Mesendoderm (in vitro differentiated cells): ENCODE data around the gene PSD2.

Source experiments
- DNase-seq: peaks from one replicate; pipeline ENCODE4 v3.0.0; 2013
- H2AK5ac ChIP-seq: 2 replicates; pipeline ENCODE4 v1.6.1; 2013; ENCODE audit warnings: low read length, inconsistent platforms
- H2BK120ac ChIP-seq: 2 replicates; pipeline ENCODE4 v1.6.1; 2013; ENCODE audit warnings: low read depth, mild to moderate bottlenecking, low read length, moderate library complexity, mixed read lengths
- H2BK15ac ChIP-seq: replicated peaks from 2 replicates; pipeline ENCODE4 v1.6.1; 2013; ENCODE audit warnings: low read depth, mild to moderate bottlenecking, moderate library complexity
- H2BK5ac ChIP-seq: 2 replicates; pipeline ENCODE4 v1.6.1; 2013; ENCODE audit warnings: low read length, inconsistent platforms
- H3K18ac ChIP-seq: 2 replicates; pipeline ENCODE4 v1.6.1; 2013; ENCODE audit warnings: mild to moderate bottlenecking, low read length, mixed read lengths
- H3K23ac ChIP-seq: one replicate; pipeline ENCODE4 v1.6.1; 2013; ENCODE audit warnings: low read length
- H3K27ac ChIP-seq: 2 replicates; pipeline ENCODE4 v1.5.1; 2013; ENCODE audit warnings: low read depth, mild to moderate bottlenecking, inconsistent platforms, low read length, moderate library complexity
- H3K27me3 ChIP-seq: 2 replicates; pipeline ENCODE4 v1.6.1; 2013; ENCODE audit warnings: low read length, control low read depth, mild to moderate bottlenecking, inconsistent platforms; ENCODE audit not compliant: insufficient read depth, poor library complexity
- H3K36me3 ChIP-seq: 2 replicates; pipeline ENCODE4 v1.6.1; 2013; ENCODE audit warnings: low read length, inconsistent platforms; ENCODE audit not compliant: control insufficient read depth, insufficient read depth
- H3K4ac ChIP-seq: one replicate; pipeline ENCODE4 v1.6.1; 2013; ENCODE audit warnings: low read depth, mild to moderate bottlenecking, low read length, moderate library complexity
- H3K4me1 ChIP-seq: 2 replicates; pipeline ENCODE4 v1.6.1; 2013; ENCODE audit warnings: low read depth, low read length, inconsistent platforms; ENCODE audit not compliant: control insufficient read depth
- H3K4me2 ChIP-seq: 2 replicates; pipeline ENCODE4 v1.6.1; 2013; ENCODE audit warnings: low read length
- H3K4me3 ChIP-seq: 2 replicates; pipeline ENCODE4 v1.5.1; 2013; ENCODE audit warnings: mild to moderate bottlenecking, low read length
- H3K56ac ChIP-seq: one replicate; pipeline ENCODE4 v1.6.1; 2013; ENCODE audit warnings: low read length
- H3K79me1 ChIP-seq: 2 replicates; pipeline ENCODE4 v1.6.1; 2013; ENCODE audit warnings: low read length, inconsistent platforms
- H3K79me2 ChIP-seq: 2 replicates; pipeline ENCODE4 v1.6.1; 2013; ENCODE audit warnings: mild to moderate bottlenecking, low read length; ENCODE audit not compliant: control insufficient read depth, insufficient read depth
- H3K9ac ChIP-seq: 2 replicates; pipeline ENCODE4 v1.6.1; 2013; ENCODE audit warnings: low read length, inconsistent platforms
- H4K5ac ChIP-seq: one replicate; pipeline ENCODE4 v1.6.1; 2013; ENCODE audit warnings: low read length
- H4K8ac ChIP-seq: one replicate; pipeline ENCODE4 v1.6.1; 2013; ENCODE audit warnings: low read depth, mild to moderate bottlenecking, control low read depth, low read length, moderate library complexity
- WGBS: extraction: QIAGEN DNeasy Blood & Tissue Kit; methylation state at CpG from one replicate; pipeline ENCODE4 v1.1.7; 2013; ENCODE audit warnings: low lambda C conversion rate, missing lambda C conversion rate; ENCODE audit not compliant: insufficient coverage; ENCODE audit errors: extremely low coverage; 5-methylcytosine and 5-hydroxymethylcytosine counted together

PSD2 gene

DNA sequence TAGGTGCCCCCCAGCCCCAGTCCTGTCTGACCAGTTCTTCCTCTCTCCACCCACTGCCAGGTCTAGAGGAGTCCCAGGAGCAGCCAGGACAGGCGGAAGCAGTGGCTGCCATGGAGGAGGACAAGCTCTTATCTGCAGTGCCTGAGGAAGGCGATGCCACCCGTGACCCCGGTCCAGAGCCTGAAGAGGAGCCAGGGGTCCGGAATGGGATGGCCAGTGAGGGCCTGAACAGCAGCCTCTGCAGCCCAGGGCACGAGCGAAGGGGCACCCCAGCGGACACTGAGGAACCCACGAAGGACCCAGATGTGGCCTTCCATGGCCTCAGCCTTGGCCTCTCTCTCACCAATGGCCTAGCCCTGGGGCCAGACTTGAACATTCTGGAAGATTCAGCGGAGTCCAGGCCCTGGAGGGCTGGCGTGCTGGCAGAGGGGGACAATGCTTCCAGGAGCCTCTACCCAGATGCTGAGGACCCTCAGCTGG lies 13.8 kb downstream of the PSD2 start:
- H3K18ac ChIP-seq: no peak overlapping the region
- H3K79me2 ChIP-seq: no peaks in the 10 kb centered on the region
- WGBS: no CpG with 5 or more reads among the region's 11 CpGs
- no peaks in the 10 kb centered on the region for H3K4me1 ChIP-seq
- H2AK5ac ChIP-seq: no peak overlapping the region
- H2BK120ac ChIP-seq: no peak overlapping the region
- no peak overlapping the region for H4K5ac ChIP-seq
- no peak overlapping the region for H3K4me2 ChIP-seq
- H3K4ac ChIP-seq: no peak overlapping the region
- no peaks in the 10 kb centered on the region for H3K36me3 ChIP-seq
- H2BK5ac ChIP-seq: no peak overlapping the region
- no peak overlapping the region for H2BK15ac ChIP-seq
- no peak overlapping the region for H3K9ac ChIP-seq
- no peak overlapping the region for H3K27ac ChIP-seq
- H3K79me1 ChIP-seq: no peaks in the 10 kb centered on the region
- no peak for DNase-seq
- no peak overlapping the region for H3K4me3 ChIP-seq
- no peaks in the 10 kb centered on the region for H3K27me3 ChIP-seq
- H3K23ac ChIP-seq: no peak overlapping the region
- H4K8ac ChIP-seq: no peak overlapping the region
- no peak overlapping the region for H3K56ac ChIP-seq

GRCh38 chr5:139810341-139811273 lies 15.0 kb downstream of the PSD2 start:
- H3K4ac ChIP-seq: no peak overlapping the region

GRCh38 chr5:139811274-139811607 lies 15.6 kb downstream of the PSD2 start:
- Histone ChIP-seq H2BK15ac (no peak overlapping the region), H3K27me3 (no peaks in the 10 kb centered on the region), H3K23ac (no peak overlapping the region), H2AK5ac (no peak overlapping the region), H3K36me3 (no peaks in the 10 kb centered on the region), H4K8ac (no peak overlapping the region), H3K4me3 (no peak overlapping the region), H3K27ac (no peak overlapping the region), H3K4me1 (no peaks in the 10 kb centered on the region), H3K79me1 (no peaks in the 10 kb centered on the region), H2BK5ac (no peak overlapping the region), H3K56ac (no peak overlapping the region), H3K18ac (no peak overlapping the region), H3K9ac (no peak overlapping the region), H4K5ac (no peak overlapping the region), H3K4ac (no peak overlapping the region), H3K79me2 (no peaks in the 10 kb centered on the region), H3K4me2 (no peak overlapping the region), H2BK120ac (no peak overlapping the region)
- DNase-seq: no peak
- WGBS: no CpG with 5 or more reads among the region's 2 CpGs

More at GRCh38 chr5:139810341-139811273, 15.0 kb downstream of the PSD2 start:
- Histone ChIP-seq H2BK5ac (no peak overlapping the region), H3K36me3 (no peaks in the 10 kb centered on the region), H3K27me3 (no peaks in the 10 kb centered on the region), H3K79me2 (no peaks in the 10 kb centered on the region), H2BK15ac (no peak overlapping the region), H3K18ac (no peak overlapping the region), H4K5ac (no peak overlapping the region), H3K4me1 (no peaks in the 10 kb centered on the region), H3K4me2 (no peak overlapping the region), H3K79me1 (no peaks in the 10 kb centered on the region), H3K56ac (no peak overlapping the region), H3K9ac (no peak overlapping the region), H3K23ac (no peak overlapping the region), H2AK5ac (no peak overlapping the region), H3K27ac (no peak overlapping the region), H3K4me3 (no peak overlapping the region), H4K8ac (no peak overlapping the region), H2BK120ac (no peak overlapping the region)
- no CpG with 5 or more reads among the region's 8 CpGs for WGBS
- DNase-seq: no peak

DNA sequence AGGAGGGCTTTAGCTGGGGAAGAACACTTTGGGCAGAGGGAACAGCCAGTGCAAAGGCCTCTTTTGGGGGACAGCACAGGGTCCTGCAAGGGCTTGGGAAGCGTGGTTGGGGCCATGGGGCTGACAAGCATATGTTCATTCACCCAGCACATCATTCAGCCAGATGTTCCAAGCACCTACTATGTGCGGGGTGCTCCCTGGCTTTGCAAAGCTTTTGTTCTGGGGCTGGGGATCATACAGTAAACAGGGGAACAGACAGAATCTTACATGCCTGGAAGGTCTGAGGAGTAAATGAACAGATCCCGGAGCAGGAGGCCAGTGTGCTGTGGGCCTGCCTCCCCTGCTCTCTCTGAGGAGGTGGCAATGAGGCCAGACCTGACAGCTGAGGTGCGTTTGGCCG lies 16.7 kb downstream of the PSD2 start:
- WGBS: no CpG with 5 or more reads among the region's 5 CpGs
- Histone ChIP-seq H4K8ac (no peak overlapping the region), H3K79me2 (no peaks in the 10 kb centered on the region)

GRCh38 chr5:139812836-139813805 lies 17.5 kb downstream of the PSD2 start:
- Histone ChIP-seq H3K79me2 (no peaks in the 10 kb centered on the region), H3K36me3 (no peaks in the 10 kb centered on the region), H3K27me3 (no peaks in the 10 kb centered on the region), H3K4me2 (no peak overlapping the region), H2BK15ac (no peak overlapping the region), H2BK5ac (no peak overlapping the region), H2AK5ac (no peak overlapping the region), H3K56ac (no peak overlapping the region), H2BK120ac (no peak overlapping the region), H4K5ac (no peak overlapping the region), H3K4me1 (no peaks in the 10 kb centered on the region), H3K79me1 (no peaks in the 10 kb centered on the region), H4K8ac (no peak overlapping the region), H3K23ac (no peak overlapping the region), H3K18ac (no peak overlapping the region), H3K4me3 (no peak overlapping the region), H3K27ac (no peak overlapping the region), H3K9ac (no peak overlapping the region), H3K4ac (no peak overlapping the region)
- DNase-seq: no peak
- no CpG with 5 or more reads among the region's 25 CpGs for WGBS

More for the DNA sequence above, 16.7 kb downstream of the PSD2 start:
- DNase-seq: no peak
- Histone ChIP-seq H3K18ac (no peak overlapping the region), H3K4me1 (no peaks in the 10 kb centered on the region), H4K5ac (no peak overlapping the region), H2BK120ac (no peak overlapping the region), H2BK5ac (no peak overlapping the region), H3K36me3 (no peaks in the 10 kb centered on the region), H3K56ac (no peak overlapping the region), H3K79me1 (no peaks in the 10 kb centered on the region), H3K4me3 (no peak overlapping the region), H2AK5ac (no peak overlapping the region), H3K27me3 (no peaks in the 10 kb centered on the region), H3K4me2 (no peak overlapping the region), H3K23ac (no peak overlapping the region), H2BK15ac (no peak overlapping the region), H3K4ac (no peak overlapping the region), H3K9ac (no peak overlapping the region), H3K27ac (no peak overlapping the region)
